ENCODE results near the gene WWC1. TPM values are rescaled to one million over a fixed set of nuclear protein-coding genes. Genes with fewer than 3 reads are reported as not detected.

Gene WWC1
- total RNA-seq, 1 experiment from 2014 or later = 52.8 TPM

- DNase-seq (ENCODE audit: low read depth) = peak; percentile 66
Measured at GRCh38 chr5:168477060-168477459, 185.6 kb downstream of the WWC1 start.

GRCh38 chr5:168479166-168479565, 187.7 kb downstream of the WWC1 start:
- peak; percentile 24 for DNase-seq (ENCODE audit: low read depth)

GRCh38 chr5:168480601-168481000, 189.2 kb downstream of the WWC1 start:
- DNase-seq (ENCODE audit: low read depth) = no peak

- DNase-seq (ENCODE audit: low read depth) = no peak
Measured at GRCh38 chr5:168481330-168481788, 189.9 kb downstream of the WWC1 start.

GRCh38 chr5:168482361-168482760, 190.9 kb downstream of the WWC1 start:
- no peak for DNase-seq (ENCODE audit: low read depth)

GRCh38 chr5:168486136-168486879, 194.9 kb downstream of the WWC1 start, which contains the start of gene RARS1:
TSS of gene RARS1 (plus strand) at chr5:168486471. CDS start at chr5:168486499, 28 bp downstream.
- peak; percentile 90 for DNase-seq (ENCODE audit: low read depth)

GRCh38 chr5:168489059-168489458, 197.6 kb downstream of the WWC1 start:
- DNase-seq (ENCODE audit: low read depth) = no peak

GRCh38 chr5:168494057-168494555, 202.7 kb downstream of the WWC1 start:
- DNase-seq (ENCODE audit: low read depth) = no peak

GRCh38 chr5:168502563-168503237, 211.3 kb downstream of the WWC1 start:
- DNase-seq (ENCODE audit: low read depth) = no peak

- no peak for DNase-seq (ENCODE audit: low read depth)
Measured at GRCh38 chr5:168513861-168514428, 222.5 kb downstream of the WWC1 start.

Other genes starting within 250 kb of the WWC1 start
- 256 and 263 TPM in 2 replicates for gene RARS1, start 194.8 kb downstream of the WWC1 start, total RNA-seq (2014; rRNA removed; shearing (Covaris generic))
- gene FBLL1, start 237.7 kb downstream of the WWC1 start, total RNA-seq (2014; rRNA removed; shearing (Covaris generic)) = not detected in 2 replicates